RWPE1 (cell line): ENCODE data around the gene CYP3A4.
"Not testable (repeated sequence)": the region's sequence is repeated elsewhere in the genome, so short reads cannot be mapped to it uniquely, and the experiment has no call there.

Experiments
- CTCF ChIA-PET: fragments of 350-600 bp; sonication (Branson Sonifier 250); formaldehyde crosslinking; extraction: SDS; loops from one replicate; lab custom pipeline; 2021; lab: Yijun Ruan, JAX
- POLR2A ChIA-PET: fragments of 400-600 bp; formaldehyde crosslinking; extraction: SDS; loops from one replicate; lab custom pipeline; 2020; ENCODE audit warnings: antibody characterized with exemption; ENCODE audit not compliant: low non-redundant PET; lab: Yijun Ruan, JAX
- DNase-seq: peaks from one replicate; pipeline ENCODE4 v3.0.0; 2012; ENCODE audit warnings: low spot score
- H3K27ac ChIP-seq: fragments of 450-650 bp; 2 replicates; pipeline ENCODE4 v1.5.1; 2017
- CTCF ChIP-seq: fragments of 450-650 bp; conservative IDR thresholded peaks from 2 replicates; pipeline ENCODE4 v1.5.1; 2017; ENCODE audit warnings: low read depth, mild to moderate bottlenecking

Gene CYP3A4

GRCh38 chr7:99729486-99730237 lies 54.3 kb downstream of the CYP3A4 start:
- POLR2A ChIA-PET = no interaction called here
- CTCF ChIA-PET = interaction anchor here (0.8 kb wide), 1 partner anchor 14 kb away, joined by 5 read pairs; no protein-coding TSS in a partner anchor
- no peak for TF ChIP-seq CTCF
- peak overlapping the region; percentile 57 for H3K27ac ChIP-seq
- DNase-seq = peak; percentile 62

- POLR2A ChIA-PET = no interaction called here
- DNase-seq = no peak
- no peak for TF ChIP-seq CTCF
- CTCF ChIA-PET = interaction anchor here (0.7 kb wide), 1 partner anchor 63 kb away, joined by 3 read pairs; no protein-coding TSS in a partner anchor
- H3K27ac ChIP-seq = no peak overlapping the region
Observed at GRCh38 chr7:99728615-99729014, 55.4 kb downstream of the CYP3A4 start.

- DNase-seq, CTCF ChIA-PET, POLR2A ChIA-PET, H3K27ac ChIP-seq: not testable (repeated sequence)
Observed at GRCh38 chr7:99723201-99723600, 60.8 kb downstream of the CYP3A4 start.

- CTCF ChIA-PET = no interaction called here
- no peak for TF ChIP-seq CTCF
- DNase-seq = no peak
- POLR2A ChIA-PET = no interaction called here
- no peak overlapping the region for H3K27ac ChIP-seq
Observed at GRCh38 chr7:99720800-99721595, 63.0 kb downstream of the CYP3A4 start.

- POLR2A ChIA-PET = no interaction called here
- TF ChIP-seq CTCF = no peak
- H3K27ac ChIP-seq = no peak overlapping the region
- CTCF ChIA-PET = interaction anchor here (0.6 kb wide), 1 partner anchor 155 kb away, joined by 3 read pairs; no protein-coding TSS in a partner anchor
- DNase-seq = no peak
Observed at GRCh38 chr7:99719996-99720769, 63.8 kb downstream of the CYP3A4 start.

- ChIA-PET CTCF (no interaction called here), POLR2A (no interaction called here)
- no peak for DNase-seq
- no peak for TF ChIP-seq CTCF
- H3K27ac ChIP-seq = no peak overlapping the region
Observed at GRCh38 chr7:99713995-99714570, 69.9 kb downstream of the CYP3A4 start.
